ENCODE measurements around the gene KDR. TPM values are rescaled to one million over a fixed set of nuclear protein-coding genes. Genes with fewer than 3 reads are reported as not detected.

KDR gene
- total and polyA plus RNA-seq, 4 donors, result 6.1 to 39.1 (median 24.6) TPM

DNA sequence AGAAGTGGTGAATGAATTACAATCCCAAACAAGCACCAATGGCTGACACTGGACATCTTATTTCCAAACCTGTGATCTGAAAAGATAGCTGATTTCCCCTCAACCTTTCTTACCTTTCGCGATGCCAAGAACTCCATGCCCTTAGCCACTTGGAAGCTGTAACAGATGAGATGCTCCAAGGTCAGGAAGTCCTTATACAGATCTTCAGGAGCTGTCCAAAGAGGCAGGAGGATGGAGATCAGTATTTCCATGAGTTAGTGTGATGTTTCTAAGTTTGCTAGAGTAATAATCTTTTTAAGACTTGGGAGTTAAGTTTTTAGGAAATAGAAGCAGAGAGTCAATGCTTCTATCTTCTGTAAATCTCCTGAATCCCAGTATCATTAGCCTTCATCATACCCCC, 32.9 kb downstream of the KDR start (continued):
- TF ChIP-seq, protein P1, sequence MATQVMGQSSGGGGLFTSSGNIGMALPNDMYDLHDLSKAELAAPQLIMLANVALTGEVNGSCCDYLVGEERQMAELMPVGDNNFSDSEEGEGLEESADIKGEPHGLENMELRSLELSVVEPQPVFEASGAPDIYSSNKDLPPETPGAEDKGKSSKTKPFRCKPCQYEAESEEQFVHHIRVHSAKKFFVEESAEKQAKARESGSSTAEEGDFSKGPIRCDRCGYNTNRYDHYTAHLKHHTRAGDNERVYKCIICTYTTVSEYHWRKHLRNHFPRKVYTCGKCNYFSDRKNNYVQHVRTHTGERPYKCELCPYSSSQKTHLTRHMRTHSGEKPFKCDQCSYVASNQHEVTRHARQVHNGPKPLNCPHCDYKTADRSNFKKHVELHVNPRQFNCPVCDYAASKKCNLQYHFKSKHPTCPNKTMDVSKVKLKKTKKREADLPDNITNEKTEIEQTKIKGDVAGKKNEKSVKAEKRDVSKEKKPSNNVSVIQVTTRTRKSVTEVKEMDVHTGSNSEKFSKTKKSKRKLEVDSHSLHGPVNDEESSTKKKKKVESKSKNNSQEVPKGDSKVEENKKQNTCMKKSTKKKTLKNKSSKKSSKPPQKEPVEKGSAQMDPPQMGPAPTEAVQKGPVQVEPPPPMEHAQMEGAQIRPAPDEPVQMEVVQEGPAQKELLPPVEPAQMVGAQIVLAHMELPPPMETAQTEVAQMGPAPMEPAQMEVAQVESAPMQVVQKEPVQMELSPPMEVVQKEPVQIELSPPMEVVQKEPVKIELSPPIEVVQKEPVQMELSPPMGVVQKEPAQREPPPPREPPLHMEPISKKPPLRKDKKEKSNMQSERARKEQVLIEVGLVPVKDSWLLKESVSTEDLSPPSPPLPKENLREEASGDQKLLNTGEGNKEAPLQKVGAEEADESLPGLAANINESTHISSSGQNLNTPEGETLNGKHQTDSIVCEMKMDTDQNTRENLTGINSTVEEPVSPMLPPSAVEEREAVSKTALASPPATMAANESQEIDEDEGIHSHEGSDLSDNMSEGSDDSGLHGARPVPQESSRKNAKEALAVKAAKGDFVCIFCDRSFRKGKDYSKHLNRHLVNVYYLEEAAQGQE (IDR thresholded peaks at IDR 0.05), result no peak
- TF ChIP-seq GABPA (IDR thresholded peaks at IDR 0.05 in 1 of 2, conservative IDR thresholded peaks at IDR 0.05 in 1 of 2) (no peak), RXRA (IDR thresholded peaks at IDR 0.05) (no peak)
- TF ChIP-seq, protein P2, sequence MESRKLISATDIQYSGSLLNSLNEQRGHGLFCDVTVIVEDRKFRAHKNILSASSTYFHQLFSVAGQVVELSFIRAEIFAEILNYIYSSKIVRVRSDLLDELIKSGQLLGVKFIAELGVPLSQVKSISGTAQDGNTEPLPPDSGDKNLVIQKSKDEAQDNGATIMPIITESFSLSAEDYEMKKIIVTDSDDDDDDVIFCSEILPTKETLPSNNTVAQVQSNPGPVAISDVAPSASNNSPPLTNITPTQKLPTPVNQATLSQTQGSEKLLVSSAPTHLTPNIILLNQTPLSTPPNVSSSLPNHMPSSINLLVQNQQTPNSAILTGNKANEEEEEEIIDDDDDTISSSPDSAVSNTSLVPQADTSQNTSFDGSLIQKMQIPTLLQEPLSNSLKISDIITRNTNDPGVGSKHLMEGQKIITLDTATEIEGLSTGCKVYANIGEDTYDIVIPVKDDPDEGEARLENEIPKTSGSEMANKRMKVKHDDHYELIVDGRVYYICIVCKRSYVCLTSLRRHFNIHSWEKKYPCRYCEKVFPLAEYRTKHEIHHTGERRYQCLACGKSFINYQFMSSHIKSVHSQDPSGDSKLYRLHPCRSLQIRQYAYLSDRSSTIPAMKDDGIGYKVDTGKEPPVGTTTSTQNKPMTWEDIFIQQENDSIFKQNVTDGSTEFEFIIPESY (IDR thresholded peaks at IDR 0.05), result no peak

DNA sequence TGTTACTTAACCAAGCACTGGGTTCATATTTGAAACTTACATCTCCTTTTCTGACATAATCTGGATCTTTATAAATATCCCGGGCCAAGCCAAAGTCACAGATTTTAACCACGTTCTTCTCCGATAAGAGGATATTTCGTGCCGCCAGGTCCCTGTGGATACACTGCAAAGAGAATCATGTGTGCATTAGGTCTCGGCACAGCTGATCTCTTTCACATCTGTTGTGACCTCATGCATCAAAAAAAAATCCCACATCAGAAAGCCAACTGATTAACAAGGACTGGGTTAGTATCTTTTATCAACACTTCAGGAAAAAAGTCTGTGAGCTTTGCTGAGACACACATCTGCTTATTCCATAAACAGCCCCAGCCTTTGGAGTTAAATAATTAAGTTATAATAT, 35.5 kb downstream of the KDR start:
- whole genome bisulfite sequencing, result 79% methylated on average over 6 of the region's 6 CpGs

DNA sequence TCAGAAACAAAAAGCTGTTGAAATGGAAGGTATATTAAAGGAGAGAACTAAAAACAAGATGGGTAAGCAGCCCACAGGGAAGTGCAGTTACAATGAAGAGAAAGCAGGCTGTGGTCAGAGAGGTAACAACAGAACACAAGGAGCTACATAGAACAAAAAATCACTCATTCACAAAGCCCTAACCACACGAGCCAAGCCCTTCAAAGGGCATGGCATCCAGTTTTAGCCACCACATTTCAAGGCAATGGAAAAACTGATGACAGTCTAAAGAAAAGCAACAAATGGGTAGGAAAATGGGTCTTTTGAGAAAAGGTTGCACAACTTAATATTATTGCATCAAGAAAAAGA, 37.5 kb downstream of the KDR start:
- no peaks in the 10 kb centered on the region for H3K36me3 ChIP-seq (ENCODE audit: control insufficient read depth in 4 of 4, insufficient read depth in 3 of 4, low read depth in 1 of 4, low read length in 3 of 4)
- no peaks in the 10 kb centered on the region for H3K27me3 ChIP-seq (ENCODE audit: control insufficient read depth in 4 of 4, insufficient read depth in 4 of 4, low read length in 3 of 4)
- no peak overlapping the region for H3K9ac ChIP-seq (ENCODE audit: low read depth in 1 of 2, low read length in 2 of 2)
- H3K27ac ChIP-seq (ENCODE audit: low read depth in 1 of 2, low read length in 2 of 2), result no peak overlapping the region
- 19% methylated on average over 1 of the region's 1 CpG for WGBS
- no peaks in the 10 kb centered on the region for H3K9me3 ChIP-seq (ENCODE audit: control insufficient read depth in 4 of 4, low read length in 3 of 4)
- TF ChIP-seq JUND (IDR thresholded peaks at IDR 0.05) (no peak), RXRA (IDR thresholded peaks at IDR 0.05) (no peak), RAD21 (IDR thresholded peaks at IDR 0.05) (no peak), NR2F2 (IDR thresholded peaks at IDR 0.05) (no peak), HNF4G (IDR thresholded peaks at IDR 0.05) (no peak), EGR1 (IDR thresholded peaks at IDR 0.05; ENCODE audit: low read depth in 2 of 2) (no peak), SP1 (IDR thresholded peaks at IDR 0.05) (no peak)
- TF ChIP-seq, protein P3, sequence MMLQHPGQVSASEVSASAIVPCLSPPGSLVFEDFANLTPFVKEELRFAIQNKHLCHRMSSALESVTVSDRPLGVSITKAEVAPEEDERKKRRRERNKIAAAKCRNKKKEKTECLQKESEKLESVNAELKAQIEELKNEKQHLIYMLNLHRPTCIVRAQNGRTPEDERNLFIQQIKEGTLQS (IDR thresholded peaks at IDR 0.05), result no peak
- TF ChIP-seq, protein P4, sequence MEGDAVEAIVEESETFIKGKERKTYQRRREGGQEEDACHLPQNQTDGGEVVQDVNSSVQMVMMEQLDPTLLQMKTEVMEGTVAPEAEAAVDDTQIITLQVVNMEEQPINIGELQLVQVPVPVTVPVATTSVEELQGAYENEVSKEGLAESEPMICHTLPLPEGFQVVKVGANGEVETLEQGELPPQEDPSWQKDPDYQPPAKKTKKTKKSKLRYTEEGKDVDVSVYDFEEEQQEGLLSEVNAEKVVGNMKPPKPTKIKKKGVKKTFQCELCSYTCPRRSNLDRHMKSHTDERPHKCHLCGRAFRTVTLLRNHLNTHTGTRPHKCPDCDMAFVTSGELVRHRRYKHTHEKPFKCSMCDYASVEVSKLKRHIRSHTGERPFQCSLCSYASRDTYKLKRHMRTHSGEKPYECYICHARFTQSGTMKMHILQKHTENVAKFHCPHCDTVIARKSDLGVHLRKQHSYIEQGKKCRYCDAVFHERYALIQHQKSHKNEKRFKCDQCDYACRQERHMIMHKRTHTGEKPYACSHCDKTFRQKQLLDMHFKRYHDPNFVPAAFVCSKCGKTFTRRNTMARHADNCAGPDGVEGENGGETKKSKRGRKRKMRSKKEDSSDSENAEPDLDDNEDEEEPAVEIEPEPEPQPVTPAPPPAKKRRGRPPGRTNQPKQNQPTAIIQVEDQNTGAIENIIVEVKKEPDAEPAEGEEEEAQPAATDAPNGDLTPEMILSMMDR (IDR thresholded peaks at IDR 0.05; ENCODE audit: low read depth, low read length, missing input control), result no peak
- no peak overlapping the region for H3K4me3 ChIP-seq (ENCODE audit: low read depth in 1 of 3, low read length in 3 of 3)
- H3K4me1 ChIP-seq (ENCODE audit: control insufficient read depth in 4 of 4, insufficient read depth in 4 of 4, low read length in 3 of 4), result no peaks in the 10 kb centered on the region
- DNase-seq (ENCODE audit: low spot score), result no peak

More for the DNA sequence above, 35.5 kb downstream of the KDR start:
- Histone ChIP-seq H3K27me3 (ENCODE audit: control insufficient read depth in 4 of 4, insufficient read depth in 4 of 4, low read length in 3 of 4) (no peaks in the 10 kb centered on the region), H3K27ac (ENCODE audit: low read depth in 1 of 2, low read length in 2 of 2) (no peak overlapping the region), H3K36me3 (ENCODE audit: control insufficient read depth in 4 of 4, insufficient read depth in 3 of 4, low read depth in 1 of 4, low read length in 3 of 4) (no peaks in the 10 kb centered on the region), H3K9ac (ENCODE audit: low read depth in 1 of 2, low read length in 2 of 2) (no peak overlapping the region), H3K4me1 (ENCODE audit: control insufficient read depth in 4 of 4, insufficient read depth in 4 of 4, low read length in 3 of 4) (no peaks in the 10 kb centered on the region), H3K4me3 (ENCODE audit: low read depth in 1 of 3, low read length in 3 of 3) (no peak overlapping the region), H3K9me3 (ENCODE audit: control insufficient read depth in 4 of 4, low read length in 3 of 4) (no peaks in the 10 kb centered on the region)
- TF ChIP-seq JUND (IDR thresholded peaks at IDR 0.05), result no peak
- no peak for TF ChIP-seq YY1 (IDR thresholded peaks at IDR 0.05)
- TF ChIP-seq NR2F2 (IDR thresholded peaks at IDR 0.05), result no peak
- TF ChIP-seq SP1 (IDR thresholded peaks at IDR 0.05), result no peak
- DNase-seq (ENCODE audit: low spot score), result no peak
